H9 (cell line): Measurements from ENCODE around the gene ADGRD1. TPM values are rescaled to one million over a fixed set of nuclear protein-coding genes. Genes with fewer than 3 reads are reported as not detected.
A peak's percentile ranks its signal among the peaks of the same experiment; 100 is the strongest.

ENCODE experiments used
- DNase-seq: peaks from one replicate; pipeline ENCODE4 v3.0.0-alpha.2; 2017
- H2AFZ ChIP-seq: one replicate; pipeline ENCODE4 v1.6.1; 2013; ENCODE audit warnings: mild to moderate bottlenecking, low read length, control low read depth, moderate library complexity
- H2AK5ac ChIP-seq: 2 replicates; pipeline ENCODE4 v1.6.1; 2013; ENCODE audit warnings: low read length, control low read depth, mixed read lengths; ENCODE audit not compliant: insufficient read length
- H2BK120ac ChIP-seq: one replicate; pipeline ENCODE4 v1.6.1; 2013; ENCODE audit warnings: low read depth, mild to moderate bottlenecking, low read length, control low read depth, inconsistent platforms; ENCODE audit not compliant: poor library complexity, severe bottlenecking
- H2BK12ac ChIP-seq: 2 replicates; pipeline ENCODE4 v1.6.1; 2013; ENCODE audit warnings: low read length, control low read depth, mixed read lengths, low read depth; ENCODE audit not compliant: insufficient read length
- H2BK15ac ChIP-seq: 2 replicates; pipeline ENCODE4 v1.6.1; 2013; ENCODE audit warnings: low read depth, low read length, control low read depth
- H2BK20ac ChIP-seq: one replicate; pipeline ENCODE4 v1.6.1; 2013; ENCODE audit warnings: low read depth, mild to moderate bottlenecking, low read length, control low read depth, inconsistent platforms; ENCODE audit not compliant: poor library complexity, severe bottlenecking
- H2BK5ac ChIP-seq: 2 replicates; pipeline ENCODE4 v1.6.1; 2013; ENCODE audit warnings: low read length, control low read depth, mixed read lengths; ENCODE audit not compliant: insufficient read length
- H3K14ac ChIP-seq: 2 replicates; pipeline ENCODE4 v1.6.1; 2013; ENCODE audit warnings: low read length, control low read depth; ENCODE audit not compliant: insufficient read depth
- H3K18ac ChIP-seq: 2 replicates; pipeline ENCODE4 v1.6.1; 2013; ENCODE audit warnings: low read depth, mild to moderate bottlenecking, mixed read lengths, low read length, control low read depth; ENCODE audit not compliant: insufficient read length
- H3K23ac ChIP-seq: 2 replicates; pipeline ENCODE4 v1.6.1; 2013; ENCODE audit warnings: low read length, control low read depth, mixed read lengths, low read depth; ENCODE audit not compliant: insufficient read length
- H3K23me2 ChIP-seq: 2 replicates; pipeline ENCODE4 v1.6.1; 2013; ENCODE audit warnings: low read depth, mild to moderate bottlenecking, mixed read lengths, low read length, control low read depth; ENCODE audit not compliant: insufficient read length, poor library complexity, severe bottlenecking
- H3K27ac ChIP-seq: 2 replicates; pipeline ENCODE4 v1.5.1; 2013; ENCODE audit warnings: low read length, control low read depth, mixed read lengths, low read depth; ENCODE audit not compliant: insufficient read length
- H3K27me3 ChIP-seq: 2 replicates; pipeline ENCODE4 v1.6.1; 2013; ENCODE audit warnings: low read length, control low read depth, inconsistent platforms; ENCODE audit not compliant: insufficient read depth
- H3K4ac ChIP-seq: 2 replicates; pipeline ENCODE4 v1.6.1; 2013; ENCODE audit warnings: low read depth, mild to moderate bottlenecking, control low read depth, inconsistent platforms, low read length, moderate library complexity
- H3K4me1 ChIP-seq: 2 replicates; pipeline ENCODE4 v1.6.1; 2013; ENCODE audit warnings: low read length, control low read depth, inconsistent platforms; ENCODE audit not compliant: insufficient read depth
- H3K4me2 ChIP-seq: 2 replicates; pipeline ENCODE4 v1.6.1; 2013; ENCODE audit warnings: low read length, control low read depth, mixed read lengths; ENCODE audit not compliant: insufficient read length, insufficient read depth
- H3K56ac ChIP-seq: 2 replicates; pipeline ENCODE4 v1.6.1; 2013; ENCODE audit warnings: low read depth, mild to moderate bottlenecking, mixed read lengths, low read length, control low read depth; ENCODE audit not compliant: insufficient read length
- H3K79me1 ChIP-seq: 2 replicates; pipeline ENCODE4 v1.6.1; 2013; ENCODE audit warnings: low read depth, mild to moderate bottlenecking, moderate library complexity, low read length, control low read depth, inconsistent platforms; ENCODE audit not compliant: insufficient read depth, poor library complexity, severe bottlenecking
- H3K79me2 ChIP-seq: 2 replicates; pipeline ENCODE4 v1.6.1; 2013; ENCODE audit warnings: low read length, control low read depth, inconsistent platforms; ENCODE audit not compliant: insufficient read depth
- H3K9ac ChIP-seq: 2 replicates; pipeline ENCODE4 v1.6.1; 2013; ENCODE audit warnings: low read length, control low read depth, mixed read lengths; ENCODE audit not compliant: insufficient read length; ENCODE audit errors: extremely low read depth
- H3K9me3 ChIP-seq: one replicate; pipeline ENCODE4 v1.6.1; 2013; ENCODE audit warnings: low read depth, low read length, inconsistent platforms; ENCODE audit not compliant: control insufficient read depth
- H3T11ph ChIP-seq: one replicate; pipeline ENCODE4 v1.6.1; 2013; ENCODE audit warnings: mild to moderate bottlenecking, low read length, control low read depth, inconsistent platforms
- H4K20me1 ChIP-seq: one replicate; pipeline ENCODE4 v1.6.1; 2013; ENCODE audit not compliant: control insufficient read depth, insufficient read length, insufficient read depth
- H4K5ac ChIP-seq: 2 replicates; pipeline ENCODE4 v1.6.1; 2013; ENCODE audit warnings: low read depth, mild to moderate bottlenecking, mixed read lengths, low read length, control low read depth; ENCODE audit not compliant: insufficient read length
- H4K8ac ChIP-seq: replicated peaks from 2 replicates; pipeline ENCODE4 v1.6.1; 2013; ENCODE audit warnings: low read length, control low read depth, mixed read lengths, low read depth; ENCODE audit not compliant: insufficient read length
- H4K91ac ChIP-seq: 2 replicates; pipeline ENCODE4 v1.6.1; 2013; ENCODE audit warnings: low read depth, mild to moderate bottlenecking, moderate library complexity, mixed read lengths, low read length, control low read depth; ENCODE audit not compliant: insufficient read length
- H3K27ac Mint-ChIP-seq, 3 experiments: 2 replicates in 2 of 3; 3 replicates in 1 of 3; pipeline ENCODE4 v1.8.0; 2020 to 2021; ENCODE audit warnings: mixed read lengths in 3 of 3, mild to moderate bottlenecking in 1 of 3, moderate library complexity in 1 of 3
- H3K27me3 Mint-ChIP-seq: 2 replicates; pipeline ENCODE4 v1.8.0; 2021; ENCODE audit warnings: low read depth, mild to moderate bottlenecking, moderate library complexity, mixed read lengths
- H3K36me3 Mint-ChIP-seq, 3 experiments: 2 replicates in 2 of 3; 3 replicates in 1 of 3; pipeline ENCODE4 v1.8.0; 2020 to 2021; ENCODE audit warnings: low read depth in 3 of 3, mixed read lengths in 3 of 3; ENCODE audit not compliant: insufficient read depth in 1 of 3
- H3K4me1 Mint-ChIP-seq, 2 experiments: 2 replicates each; pipeline ENCODE4 v1.8.0; 2020; ENCODE audit warnings: mixed read lengths in 2 of 2
- H3K4me3 Mint-ChIP-seq, 2 experiments: 2 replicates in 1 of 2; 3 replicates in 1 of 2; pipeline ENCODE4 v1.8.0; 2020 to 2021; ENCODE audit warnings: mild to moderate bottlenecking in 2 of 2, mixed read lengths in 2 of 2, moderate library complexity in 1 of 2
- H3K9me3 Mint-ChIP-seq, 2 experiments: 2 replicates in 1 of 2; 3 replicates in 1 of 2; pipeline ENCODE4 v1.8.0; 2020; ENCODE audit warnings: mild to moderate bottlenecking in 2 of 2, mixed read lengths in 2 of 2, moderate library complexity in 1 of 2
- WGBS: extraction: QIAGEN DNeasy Blood & Tissue Kit; methylation state at CpG from one replicate; pipeline ENCODE4 v1.1.7; 2013; ENCODE audit warnings: missing lambda C conversion rate, low lambda C conversion rate, mixed read lengths; ENCODE audit not compliant: insufficient read length; ENCODE audit errors: extremely low coverage; 5-methylcytosine and 5-hydroxymethylcytosine counted together
- total RNA-seq: library from RNA; stranded (reverse); gene quantifications from 2 replicates; pipeline ENCODE4 v1.2.1, GENCODE V29; 2021
- TF ChIP-seq, protein P1 (sequence below): fragments of 200-600 bp; sonication (generic); conservative IDR thresholded peaks from 3 replicates; pipeline ENCODE4 v1.8.0; 2021; ENCODE audit warnings: antibody characterized with exemption, mild to moderate bottlenecking

The ADGRD1 gene
- total RNA-seq, 1 experiment from 2014 or later = 0.52 TPM

DNA sequence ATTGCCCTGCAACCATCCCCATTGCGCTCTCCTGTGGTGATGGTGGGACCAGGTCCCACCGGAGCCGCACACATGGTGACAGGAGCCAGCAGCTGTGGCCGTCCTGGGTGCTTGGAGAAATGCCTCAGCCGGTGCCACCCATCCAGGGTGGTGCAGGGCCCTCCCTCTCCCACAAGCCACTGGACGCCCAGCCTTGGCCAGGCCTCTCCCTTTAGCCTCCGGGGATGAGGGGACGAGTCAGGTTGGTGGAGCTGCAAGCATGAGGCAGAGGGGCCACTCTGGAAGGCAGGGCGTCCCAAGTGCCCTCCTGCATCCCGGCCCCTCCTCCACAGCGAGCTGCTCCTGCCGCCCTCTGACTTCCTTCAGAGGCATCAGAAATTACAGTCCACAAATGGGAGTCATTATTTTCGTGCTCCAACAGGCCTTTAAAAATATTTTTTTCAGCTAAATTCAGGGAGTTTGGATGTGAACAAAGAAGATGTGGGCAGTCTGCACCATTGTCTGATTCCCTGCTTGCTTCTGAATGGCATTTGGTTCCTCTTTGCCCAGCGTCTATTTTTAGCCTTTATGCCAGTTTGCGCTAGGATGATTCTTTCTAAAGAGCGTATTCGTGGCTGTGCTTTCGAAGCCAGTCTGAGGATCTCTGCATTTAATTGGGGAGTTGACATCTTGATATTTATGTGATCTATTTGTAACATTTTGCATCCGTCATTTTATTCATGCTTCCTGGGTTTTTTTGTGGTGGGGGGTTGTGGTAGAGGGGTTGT lies 189.4 kb downstream of the ADGRD1 start:
- no peak overlapping the region for H3K9ac ChIP-seq
- H2BK12ac ChIP-seq = no peak overlapping the region
- H3K18ac ChIP-seq = no peak overlapping the region
- no peak overlapping the region for H3K4me2 ChIP-seq
- no peak overlapping the region for H3K23ac ChIP-seq
- H3K56ac ChIP-seq = no peak overlapping the region
- Mint-ChIP-seq H3K27me3 (peaks cover 7% of the 10 kb centered on the region; the same call in 1 of the 2 replicates), H3K27ac (no peak overlapping the region), H3K4me1 (peaks cover 0 to 8% of the 10 kb centered on the region in 2 experiments; a peak in 1 of 4 replicates), H3K4me3 (no peak overlapping the region), H3K36me3 (no peaks in the 10 kb centered on the region), H3K9me3 (no peaks in the 10 kb centered on the region)
- no peak overlapping the region for H2BK5ac ChIP-seq
- no peak overlapping the region for H4K91ac ChIP-seq
- no peak overlapping the region for H3K4ac ChIP-seq
- H2AFZ ChIP-seq = no peak overlapping the region
- no peaks in the 10 kb centered on the region for H4K20me1 ChIP-seq
- peak; percentile 41 for DNase-seq
- H2BK20ac ChIP-seq = no peak overlapping the region
- H3T11ph ChIP-seq = no peak overlapping the region
- H4K8ac ChIP-seq = no peak overlapping the region
- no peaks in the 10 kb centered on the region for H3K79me2 ChIP-seq
- no peaks in the 10 kb centered on the region for H3K79me1 ChIP-seq
- H3K27me3 ChIP-seq = no peaks in the 10 kb centered on the region
- no peaks in the 10 kb centered on the region for H3K9me3 ChIP-seq
- H3K23me2 ChIP-seq = no peaks in the 10 kb centered on the region
- TF ChIP-seq, protein P1, sequence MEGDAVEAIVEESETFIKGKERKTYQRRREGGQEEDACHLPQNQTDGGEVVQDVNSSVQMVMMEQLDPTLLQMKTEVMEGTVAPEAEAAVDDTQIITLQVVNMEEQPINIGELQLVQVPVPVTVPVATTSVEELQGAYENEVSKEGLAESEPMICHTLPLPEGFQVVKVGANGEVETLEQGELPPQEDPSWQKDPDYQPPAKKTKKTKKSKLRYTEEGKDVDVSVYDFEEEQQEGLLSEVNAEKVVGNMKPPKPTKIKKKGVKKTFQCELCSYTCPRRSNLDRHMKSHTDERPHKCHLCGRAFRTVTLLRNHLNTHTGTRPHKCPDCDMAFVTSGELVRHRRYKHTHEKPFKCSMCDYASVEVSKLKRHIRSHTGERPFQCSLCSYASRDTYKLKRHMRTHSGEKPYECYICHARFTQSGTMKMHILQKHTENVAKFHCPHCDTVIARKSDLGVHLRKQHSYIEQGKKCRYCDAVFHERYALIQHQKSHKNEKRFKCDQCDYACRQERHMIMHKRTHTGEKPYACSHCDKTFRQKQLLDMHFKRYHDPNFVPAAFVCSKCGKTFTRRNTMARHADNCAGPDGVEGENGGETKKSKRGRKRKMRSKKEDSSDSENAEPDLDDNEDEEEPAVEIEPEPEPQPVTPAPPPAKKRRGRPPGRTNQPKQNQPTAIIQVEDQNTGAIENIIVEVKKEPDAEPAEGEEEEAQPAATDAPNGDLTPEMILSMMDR = no peak
- H3K14ac ChIP-seq = no peak overlapping the region
- no CpG with 5 or more reads among the region's 19 CpGs for WGBS
- H2AK5ac ChIP-seq = no peak overlapping the region
- no peak overlapping the region for H4K5ac ChIP-seq
- H3K4me1 ChIP-seq = no peaks in the 10 kb centered on the region
- no peak overlapping the region for H2BK15ac ChIP-seq
- H2BK120ac ChIP-seq = no peak overlapping the region
- no peak overlapping the region for H3K27ac ChIP-seq
